ENCODE results near the gene MMEL1. TPM values are rescaled to one million over a fixed set of nuclear protein-coding genes. Genes with fewer than 3 reads are reported as not detected.

Gene MMEL1
- total RNA-seq, result 0.38 and 5.9 TPM in 2 replicates

GRCh38 chr1:2632561-2633361 is at the start of gene MMEL1:
Gene MMEL1, minus strand, starts transcription at chr1:2633016. Its CDS starts 3,532 bp downstream, at chr1:2629484.

GRCh38 chr1:2586154-2587070 is 46.4 kb downstream of the MMEL1 start, which contains the start of gene PRXL2B:
Gene PRXL2B, plus strand, starts transcription at chr1:2586777. Its CDS starts 109 bp downstream, at chr1:2586886.

GRCh38 chr1:2556277-2556677 is 76.5 kb downstream of the MMEL1 start, which contains the start of gene TNFRSF14:
Gene TNFRSF14, plus strand, starts transcription at chr1:2556371. Its CDS starts 294 bp downstream, at chr1:2556665.

Other genes starting within 250 kb of the MMEL1 start
- 5.8 and 8.2 TPM in 2 replicates for gene MORN1, start 241.5 kb downstream of the MMEL1 start, total RNA-seq
- 54.2 and 93.9 TPM in 2 replicates for gene RER1, start 241.2 kb downstream of the MMEL1 start, total RNA-seq
- 33.8 and 39.8 TPM in 2 replicates for gene PEX10, start 220.5 kb downstream of the MMEL1 start, total RNA-seq
- under 0.01 and 0.33 TPM in 2 replicates for gene PLCH2, start 156.7 kb downstream of the MMEL1 start, total RNA-seq
- 30.3 and 35.6 TPM in 2 replicates for gene PANK4, start 106.4 kb downstream of the MMEL1 start, total RNA-seq
- gene HES5, start 102.8 kb downstream of the MMEL1 start, total RNA-seq, result under 0.01 TPM in 1 of 2 replicates, not detected in the other
- 35.2 and 55.2 TPM in 2 replicates for gene TNFRSF14, start 76.6 kb downstream of the MMEL1 start, total RNA-seq
- gene PRXL2B, start 46.2 kb downstream of the MMEL1 start, total RNA-seq, result 50.0 and 50.6 TPM in 2 replicates
- gene TTC34, start 168.7 kb upstream of the MMEL1 start, total RNA-seq, result under 0.01 and 0.10 TPM in 2 replicates

All from vein endothelial cell (primary cell).